GM19099 (cell line): ENCODE measurements around the gene WIPI1.

ENCODE experiments used
- POLR2A ChIP-seq: IDR thresholded peaks from 3 replicates; pipeline ENCODE4 v1.6.1; 2011; ENCODE audit warnings: low read depth; ENCODE audit not compliant: insufficient read length; ENCODE audit errors: extremely low read depth

WIPI1 gene

DNA sequence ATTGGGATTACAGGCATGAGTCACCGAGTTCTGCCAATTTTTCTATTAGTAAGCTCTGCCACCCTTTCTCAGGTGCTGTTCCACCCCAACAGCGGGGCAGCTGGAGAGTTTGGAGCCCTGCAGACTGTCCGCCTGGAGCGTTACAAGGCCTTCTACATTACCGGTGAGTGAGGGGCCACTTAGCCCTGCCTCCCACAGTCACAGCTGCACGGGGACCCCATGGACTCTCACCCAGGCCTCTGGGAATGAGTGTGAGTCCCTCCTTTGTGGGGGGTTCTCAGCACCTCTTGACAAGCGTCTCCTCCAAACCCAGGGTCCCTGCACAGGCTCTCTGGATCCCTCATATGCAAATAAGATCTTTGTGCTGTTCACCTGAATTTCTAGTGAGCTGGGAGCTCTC is 56.0 kb downstream of the WIPI1 start:
- no peak for TF ChIP-seq POLR2A

DNA sequence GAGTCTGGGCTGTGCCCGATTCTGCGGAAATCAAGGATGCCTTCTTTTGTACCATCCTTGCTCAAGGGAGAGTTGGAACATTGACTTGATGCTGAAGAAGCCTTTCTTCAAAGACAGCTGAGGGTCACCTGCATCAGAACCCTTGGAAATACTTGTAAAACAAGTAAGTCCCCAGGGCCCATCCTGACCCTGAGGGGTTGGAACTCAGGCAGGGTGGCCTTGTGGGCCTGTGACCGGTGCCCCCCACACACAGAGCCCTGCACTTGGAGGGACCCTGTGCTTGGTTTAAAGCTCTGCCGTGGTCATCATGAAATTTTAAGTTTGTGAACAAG is 56.9 kb downstream of the WIPI1 start:
- TF ChIP-seq POLR2A, result no peak

DNA sequence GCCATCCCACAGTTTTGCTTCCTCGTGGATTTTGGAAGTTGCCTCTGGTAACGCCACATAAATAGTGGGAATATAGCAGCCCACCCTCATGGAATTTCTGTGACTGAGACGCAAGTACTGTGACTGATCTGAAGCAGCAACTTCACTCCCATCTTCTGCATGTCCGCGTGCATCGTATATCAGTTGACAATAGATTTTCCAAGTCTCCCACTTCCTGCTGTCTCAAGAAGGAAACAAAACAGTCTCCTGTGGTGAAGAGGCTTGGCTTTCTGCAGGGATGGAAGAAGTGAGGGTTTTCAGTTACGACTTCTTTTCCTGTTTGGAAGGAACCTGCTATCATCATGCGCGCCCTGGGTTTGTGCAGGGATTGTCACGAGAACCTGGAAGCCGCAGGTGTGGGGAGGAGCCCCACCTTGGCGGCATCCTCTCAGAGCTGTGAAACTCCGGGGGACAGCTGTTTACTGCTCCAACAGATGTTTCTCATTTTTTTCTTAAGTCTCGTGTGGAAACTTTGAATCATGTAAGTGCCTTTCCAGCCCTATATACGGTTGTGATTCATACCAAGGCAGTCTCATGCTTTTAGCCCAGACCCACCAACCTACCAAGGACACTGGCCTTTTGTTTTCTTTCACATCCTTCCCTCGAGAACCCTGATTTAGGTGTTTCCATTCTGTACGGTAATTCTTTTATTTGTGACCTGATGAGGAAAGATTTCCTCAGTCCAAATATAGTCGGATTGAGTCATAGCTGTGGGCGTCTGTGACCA is 57.5 kb downstream of the WIPI1 start:
- TF ChIP-seq POLR2A, result no peak

DNA sequence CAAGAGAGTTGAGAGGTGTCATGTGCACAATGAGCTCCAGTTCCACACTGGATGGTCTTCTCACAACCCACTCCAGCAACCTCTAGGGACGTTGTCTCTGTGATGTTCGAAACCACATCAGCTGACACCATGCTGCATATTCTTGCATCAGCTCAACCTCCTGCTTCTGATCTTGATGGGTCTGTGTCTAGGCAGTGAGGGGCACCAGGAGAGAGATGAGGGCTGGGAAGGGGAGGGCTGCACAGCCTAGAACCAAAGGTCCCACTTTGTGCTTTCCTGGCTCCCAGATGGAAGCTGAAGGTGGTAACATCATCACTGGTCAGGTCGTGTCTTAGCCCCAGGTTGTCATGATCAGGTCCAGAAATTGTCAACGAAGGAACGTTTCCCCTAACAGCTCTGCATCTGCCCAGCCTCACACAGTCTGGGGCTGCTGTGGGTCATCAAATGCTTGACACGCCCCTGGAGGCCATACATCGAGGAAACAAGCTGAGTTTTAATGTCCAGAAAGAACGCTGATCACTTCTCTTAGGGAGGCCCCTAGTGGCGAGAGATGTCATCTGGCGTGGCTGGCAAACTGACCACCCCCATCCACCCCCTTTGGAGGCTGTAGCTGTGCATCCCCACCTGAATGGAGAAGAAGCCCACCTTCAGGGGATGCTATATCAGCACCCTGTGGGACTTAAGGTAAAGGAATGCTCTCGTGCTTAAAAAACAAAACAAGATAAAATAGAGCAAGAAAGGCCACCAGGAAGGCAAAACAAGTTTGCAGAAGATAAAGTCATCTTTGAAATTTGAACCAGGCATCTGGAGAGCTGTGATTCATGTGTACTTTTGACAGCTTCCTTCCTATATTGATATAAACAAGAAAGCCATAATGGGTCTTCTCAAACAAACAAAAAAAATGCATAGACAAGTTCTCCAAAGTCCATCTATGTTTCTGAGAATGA is 58.3 kb downstream of the WIPI1 start:
- no peak for TF ChIP-seq POLR2A

DNA sequence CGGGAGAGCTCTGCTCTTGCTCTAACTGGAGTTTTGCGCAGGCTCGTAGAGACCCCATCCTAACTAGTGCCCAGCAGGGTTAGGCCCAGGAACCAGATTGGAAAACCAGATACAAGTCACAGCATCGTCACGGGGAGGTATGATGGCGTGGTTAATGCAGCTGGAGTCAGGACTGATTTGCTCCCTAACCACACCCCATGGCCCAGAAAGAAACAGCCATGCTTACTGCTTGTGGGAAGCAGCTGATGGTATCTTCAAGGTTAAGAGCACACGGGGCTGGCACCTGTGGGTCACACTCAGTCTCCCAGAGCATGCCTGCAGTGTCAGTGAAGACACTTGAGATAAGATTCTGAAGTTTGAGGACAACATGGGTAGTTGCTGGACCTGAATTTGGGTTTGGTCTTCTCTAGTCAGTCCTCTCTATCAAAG is 60.2 kb downstream of the WIPI1 start:
- no peak for TF ChIP-seq POLR2A

DNA sequence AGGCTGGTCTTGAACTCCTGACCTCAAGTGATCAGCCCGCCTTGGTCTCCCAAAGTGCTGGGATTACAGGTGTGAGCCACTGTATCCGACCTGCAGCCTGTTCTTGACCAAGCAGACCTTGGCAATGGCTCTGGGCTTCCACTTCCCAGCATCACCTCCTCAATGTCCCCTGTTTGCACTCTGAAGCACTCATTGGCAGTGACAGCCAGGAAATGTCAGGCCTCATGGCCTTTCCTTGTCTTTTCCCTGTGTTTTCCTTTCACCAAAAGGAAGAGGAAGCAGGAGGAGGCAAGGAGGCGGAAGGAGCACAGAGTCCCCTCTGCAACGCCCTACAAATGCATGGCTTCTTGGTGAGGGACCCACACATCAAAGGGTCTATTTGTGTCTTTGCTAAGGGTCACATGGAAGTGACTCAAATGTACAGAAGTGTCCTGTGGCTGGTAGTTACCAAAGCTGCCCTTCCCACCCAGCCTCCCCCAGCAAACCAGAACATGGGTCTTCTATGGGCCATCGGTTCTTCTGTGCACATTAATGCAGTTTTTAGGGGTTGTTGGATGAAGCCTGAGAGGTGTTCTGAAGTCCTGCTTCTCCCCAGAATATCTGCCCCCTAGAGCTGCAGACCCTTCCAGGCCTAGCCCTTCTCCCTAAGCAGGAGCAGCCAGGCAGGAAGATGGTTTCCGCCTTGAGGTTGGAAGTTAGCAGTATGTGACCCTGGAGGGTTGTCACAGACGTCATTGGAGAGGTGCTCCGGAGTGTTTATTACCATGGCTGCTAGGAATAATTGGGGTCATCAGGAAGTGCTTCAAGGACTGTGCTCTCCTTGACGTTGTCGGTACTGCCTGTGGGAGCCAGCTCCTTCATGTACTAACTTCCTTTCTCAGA is 60.8 kb downstream of the WIPI1 start:
- no peak for TF ChIP-seq POLR2A

DNA sequence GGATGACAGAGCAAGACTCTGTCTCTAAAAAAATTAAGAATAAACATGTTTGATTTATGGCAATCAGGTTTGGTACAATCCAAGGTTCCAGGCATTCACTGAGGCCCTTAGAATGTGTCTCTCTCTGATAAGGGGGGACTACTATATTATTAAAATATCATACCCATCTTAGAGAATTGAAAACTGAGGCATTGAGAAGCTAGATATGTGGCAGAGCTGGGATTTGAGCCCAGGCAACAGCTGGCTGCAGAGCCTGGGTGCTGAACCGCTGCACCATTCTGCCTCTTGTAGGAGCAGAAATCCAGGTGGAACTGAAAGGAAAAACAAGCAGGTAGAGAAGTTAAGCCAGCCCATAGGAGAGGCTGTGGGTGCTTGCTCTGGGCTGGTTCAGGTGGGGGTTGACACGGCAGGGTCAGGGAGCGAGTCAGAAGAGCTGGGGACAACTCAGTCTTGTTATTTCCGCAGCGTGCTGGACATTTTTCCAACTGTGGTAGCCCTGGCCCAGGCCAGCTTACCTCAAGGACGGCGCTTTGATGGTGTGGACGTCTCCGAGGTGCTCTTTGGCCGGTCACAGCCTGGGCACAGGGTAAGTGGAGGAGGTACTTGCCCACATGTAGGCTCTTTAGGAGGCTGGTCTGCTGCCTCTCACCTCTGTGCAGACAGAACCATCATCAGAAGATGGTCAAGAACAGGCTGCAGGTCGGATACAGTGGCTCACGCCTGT is 62.5 kb downstream of the WIPI1 start:
- TF ChIP-seq POLR2A, result no peak

DNA sequence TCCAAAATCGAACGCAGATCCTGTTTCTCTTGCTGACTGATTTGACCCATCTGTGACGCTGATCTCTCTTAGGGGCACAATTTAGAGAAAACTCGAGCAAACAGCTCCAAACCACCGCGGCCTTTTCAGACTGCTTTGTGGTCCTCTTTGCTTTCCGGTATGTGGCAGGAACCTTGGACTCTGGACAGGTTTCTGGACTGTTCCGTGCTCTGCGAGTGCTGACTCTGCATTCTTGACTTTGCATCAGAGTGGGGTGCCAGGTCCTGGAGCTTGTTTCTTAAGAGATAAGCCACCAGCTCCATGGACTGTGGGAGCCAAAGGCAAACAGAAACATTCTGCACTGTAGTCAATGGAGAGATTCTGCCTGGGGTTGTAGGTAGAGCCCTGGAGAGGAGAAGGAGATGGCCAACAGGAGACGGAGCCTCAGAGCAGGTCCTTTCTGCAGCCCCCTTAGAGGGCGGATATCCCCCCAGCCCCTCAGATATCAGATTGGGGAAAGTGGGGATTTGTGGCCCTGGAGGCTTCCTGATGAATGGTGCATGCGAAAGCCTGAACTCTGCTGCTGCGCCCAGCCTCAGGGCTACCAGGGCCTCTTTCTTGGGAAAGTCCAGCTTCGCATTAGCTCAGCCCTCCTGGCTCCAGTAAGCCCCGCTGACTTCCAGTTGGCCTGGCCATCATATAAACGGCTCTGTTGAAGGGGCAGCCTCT is 65.6 kb downstream of the WIPI1 start:
- no peak for TF ChIP-seq POLR2A

DNA sequence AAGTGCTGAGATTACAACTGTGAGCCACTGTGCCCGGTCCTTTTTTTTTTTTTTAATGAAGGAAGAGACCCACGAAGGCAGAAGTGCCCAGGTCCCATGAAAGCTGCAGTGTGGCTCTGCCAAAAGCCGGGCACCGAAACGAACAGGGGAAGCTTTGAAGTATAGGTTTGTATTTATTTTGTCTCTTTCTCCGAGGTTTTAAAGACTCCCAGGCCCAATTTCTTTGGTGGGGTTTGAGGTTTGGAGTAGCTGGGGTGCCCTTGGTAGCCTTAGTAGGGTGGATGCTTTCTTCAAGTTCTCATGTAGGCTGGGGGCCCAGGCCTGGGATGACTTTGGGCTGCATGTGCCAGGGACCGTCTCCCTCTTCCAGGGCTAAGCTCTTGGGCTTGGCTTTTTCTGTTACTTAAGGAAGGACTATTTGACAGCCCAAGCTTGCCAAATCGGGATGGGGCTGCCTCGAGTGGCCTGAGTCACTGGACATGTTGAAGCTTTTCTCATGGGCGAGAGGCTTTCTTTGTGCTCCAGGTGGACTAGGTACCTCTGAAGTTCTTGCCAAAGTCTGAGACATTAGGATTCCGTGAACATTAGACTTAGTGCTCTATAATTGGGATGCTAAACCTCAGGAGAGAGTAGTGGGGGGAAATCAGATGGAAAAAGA is 66.3 kb downstream of the WIPI1 start:
- no peak for TF ChIP-seq POLR2A

DNA sequence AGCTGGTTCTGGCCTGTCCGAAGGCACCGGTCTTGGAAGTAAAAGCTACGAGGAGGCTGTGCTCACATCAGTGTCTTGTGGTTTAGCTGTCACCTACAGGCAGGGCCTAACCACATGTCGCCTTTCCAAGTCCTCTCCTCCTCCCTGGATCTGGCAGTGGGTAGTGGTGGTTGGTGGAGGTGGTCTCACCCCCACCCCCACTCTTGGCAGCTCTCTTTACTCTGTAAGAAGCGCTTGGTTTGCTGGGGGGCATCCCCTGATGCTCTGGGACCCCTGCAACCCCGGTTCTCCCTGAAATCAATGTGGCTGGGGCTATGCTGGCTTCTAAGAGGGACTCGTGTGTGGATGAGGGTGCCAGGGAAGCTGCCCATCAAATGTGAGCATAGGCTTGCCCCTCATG is 68.3 kb downstream of the WIPI1 start:
- no peak for TF ChIP-seq POLR2A

DNA sequence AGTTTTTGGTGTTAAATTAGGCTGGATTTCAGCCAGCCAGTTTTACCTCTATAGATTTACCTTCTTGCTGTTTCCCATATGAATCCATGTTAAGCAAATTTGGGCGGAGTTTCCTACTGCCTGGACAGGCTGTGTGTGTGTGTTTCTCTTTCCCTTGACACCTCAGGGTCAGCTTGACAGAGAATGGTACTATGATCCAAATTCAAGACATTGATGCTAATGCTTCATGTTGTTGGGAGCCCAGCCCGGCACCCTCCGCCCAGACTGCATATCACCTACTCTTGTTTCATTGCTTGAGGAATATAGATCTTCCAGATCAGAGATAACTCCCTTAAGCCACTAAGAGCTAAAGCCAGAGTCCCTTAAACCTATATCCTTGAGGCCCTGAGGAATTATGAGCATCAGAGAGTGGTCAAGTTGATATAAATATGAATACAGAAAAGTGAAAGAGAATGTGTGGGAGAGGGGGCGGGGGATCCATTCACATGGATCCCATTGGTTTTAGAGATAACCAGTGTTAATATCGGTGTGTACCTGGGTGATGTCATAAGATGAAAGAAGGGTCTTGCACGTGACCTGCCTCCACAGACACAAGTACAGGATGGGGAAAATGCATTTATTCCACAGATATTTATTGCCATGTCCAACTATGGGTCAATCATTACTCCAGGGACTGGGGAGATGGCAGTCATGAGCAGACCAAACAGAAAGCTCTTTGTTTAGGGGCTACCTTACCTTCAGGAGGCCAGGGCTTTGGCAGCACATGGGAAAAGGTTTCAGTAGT is 69.7 kb downstream of the WIPI1 start:
- TF ChIP-seq POLR2A, result no peak

DNA sequence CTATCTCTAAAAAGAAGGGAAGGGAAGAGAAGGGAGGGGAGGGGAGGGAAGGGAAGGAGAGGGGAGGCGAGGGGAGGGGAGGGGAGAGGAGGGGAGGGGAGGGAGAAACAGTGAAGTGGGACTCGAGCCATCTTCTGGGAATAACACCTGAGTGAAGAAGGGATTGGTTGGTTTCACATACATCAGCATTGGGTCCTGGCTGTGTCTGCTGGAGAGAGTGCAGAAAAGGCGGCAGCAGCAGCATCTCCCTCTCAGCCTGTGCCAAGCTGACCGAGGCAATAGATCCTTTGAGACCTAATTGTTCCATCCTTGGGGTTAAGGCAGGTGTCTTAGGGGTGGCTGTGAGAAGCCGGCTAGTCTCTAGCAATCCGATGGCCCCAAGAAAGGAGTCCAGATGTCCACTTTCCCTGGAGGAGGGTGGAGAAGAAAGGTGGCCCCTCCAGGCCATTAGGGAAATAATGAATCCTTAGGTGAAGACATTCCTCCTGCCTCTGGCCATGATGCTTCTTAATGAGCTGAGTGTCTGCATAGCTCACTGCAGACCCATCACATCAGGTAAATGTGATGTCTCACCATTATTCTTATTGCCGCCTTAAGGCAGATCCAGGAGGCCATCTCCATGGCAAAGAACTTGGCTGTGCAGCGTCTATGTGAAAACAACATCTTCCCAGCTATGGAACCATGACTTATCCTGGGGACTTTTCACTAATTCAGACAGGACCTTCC is 71.6 kb downstream of the WIPI1 start:
- no peak for TF ChIP-seq POLR2A
